ENCODE data around the gene CWH43.
"Not testable (repeated sequence)": the region's sequence is repeated elsewhere in the genome, so short reads cannot be mapped to it uniquely, and the experiment has no call there.

GRCh38 chr4:49097071-49097470, 111.0 kb downstream of the CWH43 start:
- TF ChIP-seq BCLAF1 (IDR thresholded peaks at IDR 0.05; ENCODE audit: borderline replicate concordance in 1 of 2, control insufficient read depth in 1 of 2, low read depth in 2 of 2, low read length in 1 of 2); NBN (IDR thresholded peaks at IDR 0.05; ENCODE audit: low read depth): not testable (repeated sequence)
